GM18526 (cell line): ENCODE data around the gene TAGLN2.
A peak's percentile ranks its signal among the peaks of the same experiment; 100 is the strongest.

ENCODE experiments used
- POLR2A ChIP-seq: IDR thresholded peaks from 3 replicates; pipeline ENCODE4 v1.6.1; 2011; ENCODE audit not compliant: insufficient read length; ENCODE audit errors: extremely low read depth

The TAGLN2 gene

DNA sequence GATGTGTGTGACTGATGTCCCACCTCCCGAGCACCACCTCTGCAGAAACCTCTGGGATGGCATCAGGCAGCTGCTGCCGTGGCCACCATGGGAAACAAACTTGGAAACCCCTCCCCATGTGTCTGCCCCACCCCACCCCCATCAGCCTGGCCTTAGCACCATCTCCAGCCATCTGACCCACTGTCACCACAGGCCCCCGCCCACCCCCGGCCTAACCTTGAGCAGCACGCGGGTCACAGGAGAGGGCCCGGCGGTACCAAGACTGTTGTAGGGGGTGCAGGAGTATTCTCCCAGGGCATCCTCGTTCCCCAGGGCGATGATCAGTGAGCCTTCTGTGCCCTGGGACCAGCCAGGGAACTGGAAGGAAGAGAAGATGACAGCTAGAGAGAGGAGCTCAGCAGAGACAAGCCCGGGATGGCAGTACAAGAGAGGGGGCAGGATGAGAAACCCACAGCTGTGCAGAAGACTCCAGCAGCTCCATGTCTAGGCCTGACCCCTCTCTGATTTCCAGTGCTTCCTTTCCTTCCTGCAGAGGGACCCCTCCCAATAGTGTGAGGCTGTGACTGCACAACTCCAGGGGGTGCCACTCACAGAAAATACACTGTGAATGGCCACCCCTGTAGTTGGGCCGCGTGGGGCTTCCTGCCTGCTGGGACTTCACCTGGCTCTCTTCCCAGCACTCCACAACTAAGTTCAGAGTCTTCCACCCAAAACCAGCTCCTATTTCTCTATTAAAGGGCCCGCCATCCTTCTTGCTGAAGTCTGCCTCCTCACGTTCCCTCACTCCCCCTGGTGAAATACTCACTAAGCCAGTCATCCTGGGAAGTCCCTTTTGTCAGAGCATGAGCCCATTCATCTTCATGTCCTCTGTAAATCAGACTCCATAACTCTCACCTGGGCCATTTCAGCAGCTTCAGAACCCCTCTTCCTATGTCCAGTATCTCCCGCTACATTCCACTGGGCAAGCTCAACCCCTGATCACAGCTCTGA lies 7.3 kb upstream of the TAGLN2 start:
- TF ChIP-seq POLR2A, result no peak

DNA sequence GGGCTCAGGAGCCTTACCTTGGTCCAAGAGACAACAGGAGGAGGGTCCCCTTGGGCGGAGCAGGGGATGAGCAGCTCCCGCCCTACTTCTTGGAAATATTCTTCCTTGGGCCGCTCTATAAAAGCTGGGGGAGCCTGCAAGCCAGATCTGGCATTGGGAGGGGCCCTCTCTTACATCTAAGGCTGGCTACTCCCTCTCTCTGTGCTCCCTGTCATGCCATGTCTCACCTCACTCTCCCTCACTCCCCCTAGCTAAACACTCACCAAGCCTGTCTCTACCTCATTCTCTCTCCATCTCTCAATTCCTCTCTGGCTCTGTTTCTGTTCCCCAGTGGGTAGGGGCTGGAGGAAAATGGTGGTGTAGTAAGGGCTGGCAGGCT lies 6.5 kb upstream of the TAGLN2 start:
- TF ChIP-seq POLR2A, result no peak

GRCh38 chr1:159931101-159931794 lies 5.9 kb upstream of the TAGLN2 start:
- no peak for TF ChIP-seq POLR2A

- TF ChIP-seq POLR2A, result no peak
Measured at GRCh38 chr1:159930634-159931033, 5.3 kb upstream of the TAGLN2 start.

GRCh38 chr1:159930216-159930615 lies 4.9 kb upstream of the TAGLN2 start:
- no peak for TF ChIP-seq POLR2A

DNA sequence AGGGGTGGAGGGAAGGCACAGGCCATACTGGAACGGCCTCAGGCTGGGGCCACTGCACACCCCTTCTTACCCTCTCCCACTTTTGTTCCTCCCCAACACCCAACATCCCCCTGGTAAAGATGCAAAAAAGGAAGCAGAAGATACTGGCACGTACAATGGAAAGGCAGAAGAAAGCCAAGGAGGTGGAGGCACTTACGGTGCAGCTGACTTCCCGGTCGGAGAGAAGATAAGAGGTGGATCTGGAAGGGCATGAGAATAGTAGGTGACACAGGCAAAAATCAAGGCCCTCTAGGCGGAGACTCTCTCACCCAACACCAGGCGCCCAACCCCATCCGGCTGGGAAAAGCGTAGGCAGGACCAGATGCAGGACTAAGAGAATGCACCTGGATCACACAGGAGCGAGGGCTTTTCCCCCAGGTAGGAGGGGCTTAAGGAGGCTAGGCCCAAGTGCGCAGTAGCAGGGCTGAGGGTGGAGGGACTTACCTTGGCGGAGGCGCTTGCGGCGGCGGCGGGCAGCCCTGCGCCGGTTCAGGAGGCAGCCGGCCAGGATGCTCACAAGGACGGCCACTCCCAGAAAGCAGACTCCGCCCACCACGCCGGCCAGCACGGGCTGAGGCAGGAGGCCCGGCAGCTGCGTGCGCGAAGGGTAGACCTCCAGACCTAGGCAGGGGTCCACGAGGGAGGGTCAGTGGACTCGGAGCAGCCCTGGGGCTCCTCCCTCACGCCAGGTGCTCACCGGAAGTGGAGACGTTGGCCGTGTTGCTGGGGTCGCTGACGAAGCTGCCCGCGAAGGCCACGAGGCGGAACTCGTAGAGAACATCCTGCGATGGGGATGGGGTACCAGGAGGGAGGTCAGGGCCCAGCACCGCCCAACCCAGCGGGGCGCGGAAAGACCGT lies 4.1 kb upstream of the TAGLN2 start:
- no peak for TF ChIP-seq POLR2A

GRCh38 chr1:159928491-159929050 lies 3.3 kb upstream of the TAGLN2 start:
- TF ChIP-seq POLR2A, result no peak

GRCh38 chr1:159927849-159928431 lies 2.6 kb upstream of the TAGLN2 start:
- TF ChIP-seq POLR2A, result no peak

DNA sequence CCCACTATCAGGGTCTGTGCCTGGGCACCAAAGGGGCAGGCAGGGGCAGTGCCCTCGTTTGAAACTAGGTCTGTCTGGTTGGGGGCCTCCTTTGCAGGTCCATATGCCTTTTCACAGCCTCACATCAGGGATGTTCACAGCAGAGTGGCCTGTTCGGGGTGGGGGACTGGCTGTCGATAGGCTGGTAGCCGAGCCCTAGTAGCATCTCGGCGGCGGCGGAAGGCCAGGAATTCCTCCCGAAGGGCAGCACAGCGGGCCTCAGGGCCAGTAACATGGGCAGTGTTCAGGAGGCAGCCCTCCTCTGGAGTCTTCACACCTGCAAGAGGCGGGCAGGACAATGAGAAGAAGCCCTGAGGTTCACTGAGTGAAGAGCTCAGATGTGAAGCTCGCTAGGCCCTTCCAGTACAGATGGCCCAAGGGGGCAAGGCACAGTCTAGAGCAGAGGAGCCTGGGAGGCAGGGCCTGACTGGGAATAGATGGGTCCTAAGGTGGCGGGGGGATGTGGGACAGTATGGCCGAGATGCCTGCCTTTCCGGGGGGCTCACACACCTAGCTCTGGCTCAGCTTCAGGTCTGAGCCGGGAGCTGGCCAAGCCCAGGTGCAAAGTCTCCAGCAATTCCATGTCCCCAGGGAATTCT lies 2.0 kb upstream of the TAGLN2 start:
- TF ChIP-seq POLR2A, result no peak

- no peak for TF ChIP-seq POLR2A
Measured at GRCh38 chr1:159925719-159926078, 392 bp upstream of the TAGLN2 start.

GRCh38 chr1:159924025-159924790 lies 1.1 kb downstream of the TAGLN2 start:
- no peak for TF ChIP-seq POLR2A

GRCh38 chr1:159923203-159924024 lies 1.9 kb downstream of the TAGLN2 start:
- peak; percentile 54 for TF ChIP-seq POLR2A
